ENCODE measurements around the gene DUSP28. TPM values are rescaled to one million over a fixed set of nuclear protein-coding genes. Genes with fewer than 3 reads are reported as not detected.
A peak's percentile ranks its signal among the peaks of the same experiment; 100 is the strongest.

Gene DUSP28
- total RNA-seq, 4 donors from 2014 or later = 7.6 to 18.3 (median 13.2) TPM

- Histone ChIP-seq H3K27me3 (no peaks in the 10 kb centered on the region), H3K27ac (peak overlapping the region; percentile 52 to 69 (median 63)), H3K9me3 (no peaks in the 10 kb centered on the region), H3K4me3 (peak overlapping the region in 3 of 4 donors; percentile 30 to 76 (median 39)), H3K36me3 (no peaks in the 10 kb centered on the region), H3K4me1 (peaks cover 46 to 48% of the 10 kb centered on the region in 2 donors)
- ATAC-seq (no peak), DNase-seq (peak; percentile 26 to 60)
- in situ Hi-C loops (cut with MboI; ENCODE audit: low sequenced_read_pairs in 4 of 4) = no loop called here
- intact Hi-C loops (cut with DNase I; ENCODE audit: low total_unique reads) = loop anchor here (1.0 to 5.0 kb wide), 2 partner anchors 21 to 333 kb away; partner anchors contain the start of gene CAPN10
- TF ChIP-seq CTCF (IDR thresholded peaks at IDR 0.05 in 4 of 5, conservative IDR thresholded peaks at IDR 0.05 in 1 of 5) (no peak), POLR2A (IDR thresholded peaks at IDR 0.05) (no peak)
Measured at GRCh38 chr2:240565333-240566202, 5.4 kb downstream of the DUSP28 start.

GRCh38 chr2:240566203-240567136 is 6.3 kb downstream of the DUSP28 start:
- H3K27ac ChIP-seq = peak overlapping the region; percentile 95 to 98 (median 96)
- in situ Hi-C loops (cut with MboI; ENCODE audit: low sequenced_read_pairs in 4 of 4) (no loop called here), intact Hi-C loops (cut with DNase I; ENCODE audit: low total_unique reads) (loop anchor here (1.0 to 5.0 kb wide), 2 partner anchors 20 to 334 kb away; partner anchors contain the start of gene CAPN10)
- no peaks in the 10 kb centered on the region for H3K36me3 ChIP-seq
- TF ChIP-seq POLR2A (IDR thresholded peaks at IDR 0.05) (peak; percentile 55 to 59), CTCF (IDR thresholded peaks at IDR 0.05 in 4 of 5, conservative IDR thresholded peaks at IDR 0.05 in 1 of 5) (peak; percentile 46 to 97 (median 84))
- peak overlapping the region; percentile 73 to 78 (median 76) for H3K4me3 ChIP-seq
- H3K27me3 ChIP-seq = no peaks in the 10 kb centered on the region
- peaks cover 43 to 45% of the 10 kb centered on the region in 2 donors for H3K4me1 ChIP-seq
- H3K9me3 ChIP-seq = no peaks in the 10 kb centered on the region
- ATAC-seq = peak; percentile 46 to 51
- peak; percentile 81 to 87 for DNase-seq

DNA sequence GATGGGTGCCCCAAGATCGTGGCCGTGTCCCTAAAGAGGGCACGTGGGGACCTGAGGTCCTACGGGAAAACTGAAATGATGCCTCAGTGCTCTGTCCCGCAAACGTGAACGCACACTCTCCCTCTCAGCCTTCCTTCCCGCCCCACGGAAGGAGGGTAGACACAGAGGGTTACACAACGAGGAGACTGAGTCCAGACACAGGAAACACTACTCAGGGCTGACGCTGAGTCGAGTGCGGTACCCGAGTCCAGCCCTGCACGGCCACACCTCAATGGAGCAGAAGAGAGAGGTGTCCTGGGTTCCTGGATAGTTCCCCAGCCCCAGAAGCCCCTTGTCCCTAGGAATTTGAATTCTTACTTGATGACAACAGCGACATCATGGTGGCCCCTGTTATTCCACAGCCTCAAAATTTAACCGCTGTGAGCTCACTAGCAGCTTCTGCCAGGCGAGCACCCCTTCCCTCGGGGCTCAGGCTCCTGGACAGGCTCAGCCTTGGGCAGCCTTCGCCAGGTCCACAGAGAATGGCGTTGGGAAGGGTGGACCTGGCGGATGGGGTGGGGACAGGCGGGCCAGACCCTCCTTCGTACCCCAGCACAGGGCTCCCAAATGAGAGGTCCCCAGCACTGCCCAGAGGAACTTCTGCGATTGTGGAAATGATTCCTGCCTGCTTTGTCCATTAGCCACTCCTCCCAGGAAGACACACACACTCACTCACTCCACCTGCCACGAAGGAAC is 7.1 kb downstream of the DUSP28 start:
- peak overlapping the region; percentile 73 to 78 (median 76) for H3K4me3 ChIP-seq
- no peak for ATAC-seq
- no peaks in the 10 kb centered on the region for H3K27me3 ChIP-seq
- no peaks in the 10 kb centered on the region for H3K36me3 ChIP-seq
- TF ChIP-seq POLR2A (IDR thresholded peaks at IDR 0.05) = no peak
- no peak for TF ChIP-seq CTCF (IDR thresholded peaks at IDR 0.05 in 4 of 5, conservative IDR thresholded peaks at IDR 0.05 in 1 of 5)
- no peaks in the 10 kb centered on the region for H3K9me3 ChIP-seq
- H3K4me1 ChIP-seq = peaks cover 35 to 36% of the 10 kb centered on the region in 2 donors
- in situ Hi-C loops (cut with MboI; ENCODE audit: low sequenced_read_pairs in 4 of 4) = no loop called here
- peak overlapping the region; percentile 95 to 98 (median 96) for H3K27ac ChIP-seq
- DNase-seq = peak; percentile 3 to 26
- intact Hi-C loops (cut with DNase I; ENCODE audit: low total_unique reads) = loop anchor here (5.0 kb wide), 1 partner anchor 335 kb away; no protein-coding TSS in a partner anchor

All from gastrocnemius medialis (tissue), 4 donors.